IPS-NIHi7 (cell line): ENCODE results near the gene ASCC1.
A peak's percentile ranks its signal among the peaks of the same experiment; 100 is the strongest.
"Not testable (repeated sequence)": the region's sequence is repeated elsewhere in the genome, so short reads cannot be mapped to it uniquely, and the experiment has no call there.

Source experiments
- DNase-seq: peaks from one replicate; pipeline ENCODE4 v3.0.0; 2012; ENCODE audit warnings: mixed read lengths; ENCODE audit errors: extremely low spot score

Gene ASCC1

GRCh38 chr10:72126184-72126871 is 89.7 kb downstream of the ASCC1 start:
- DNase-seq, result peak; percentile 51

GRCh38 chr10:72124989-72125388 is 91.1 kb downstream of the ASCC1 start:
- DNase-seq, result no peak

- no peak for DNase-seq
Measured at GRCh38 chr10:72124381-72124780, 91.7 kb downstream of the ASCC1 start.

GRCh38 chr10:72123616-72124015 is 92.5 kb downstream of the ASCC1 start:
- no peak for DNase-seq

GRCh38 chr10:72122221-72122620 is 93.9 kb downstream of the ASCC1 start:
- no peak for DNase-seq

- DNase-seq, result no peak
Measured at GRCh38 chr10:72121389-72121788, 94.7 kb downstream of the ASCC1 start.

- DNase-seq, result no peak
Measured at GRCh38 chr10:72116372-72116771, 99.7 kb downstream of the ASCC1 start.

GRCh38 chr10:72114706-72115450 is 101.2 kb downstream of the ASCC1 start:
- no peak for DNase-seq

GRCh38 chr10:72110673-72111401 is 105.2 kb downstream of the ASCC1 start:
- DNase-seq, result no peak

GRCh38 chr10:72109636-72110157 is 106.4 kb downstream of the ASCC1 start:
- no peak for DNase-seq

- no peak for DNase-seq
Measured at GRCh38 chr10:72108830-72109635, 107.0 kb downstream of the ASCC1 start.

- DNase-seq, result not testable (repeated sequence)
Measured at GRCh38 chr10:72108004-72108370, 108.1 kb downstream of the ASCC1 start.

- DNase-seq, result no peak
Measured at GRCh38 chr10:72107325-72108003, 108.6 kb downstream of the ASCC1 start.

GRCh38 chr10:72106896-72107295 is 109.2 kb downstream of the ASCC1 start:
- DNase-seq, result no peak

- DNase-seq, result no peak
Measured at GRCh38 chr10:72106154-72106849, 109.8 kb downstream of the ASCC1 start.

GRCh38 chr10:72105710-72106109 is 110.4 kb downstream of the ASCC1 start:
- no peak for DNase-seq

- DNase-seq, result no peak
Measured at GRCh38 chr10:72105098-72105475, 111.0 kb downstream of the ASCC1 start.

GRCh38 chr10:72104472-72105097 is 111.5 kb downstream of the ASCC1 start:
- no peak for DNase-seq

GRCh38 chr10:72099600-72099921 is 116.5 kb downstream of the ASCC1 start:
- DNase-seq, result no peak
